CD4-positive, alpha-beta T cell (primary cell): ENCODE data around the gene METAP1D. TPM values are rescaled to one million over a fixed set of nuclear protein-coding genes. Genes with fewer than 3 reads are reported as not detected.

Experiments used
- ATAC-seq: fragments of 200-7000 bp; cut with Tn5 transposase; one replicate; pipeline ENCODE4 v1.10.0; 2022; ENCODE audit warnings: mild to moderate bottlenecking; ENCODE audit not compliant: poor library complexity
- CTCF ChIA-PET: fragments of 350-600 bp; sonication (Branson Sonifier 250); formaldehyde crosslinking; loops from one replicate; lab custom pipeline; 2021; ENCODE audit warnings: antibody characterized with exemption, inconsistent platforms; lab: Charles Lee
- POLR2A ChIA-PET: fragments of 350-600 bp; sonication (Branson Sonifier 250); formaldehyde crosslinking; loops from one replicate; lab custom pipeline; 2021; ENCODE audit warnings: antibody characterized with exemption, inconsistent platforms; lab: Charles Lee
- DNase-seq, 14 experiments: peaks; one replicate each; pipeline ENCODE4 v3.0.0-alpha.2; 2013 to 2020; ENCODE audit warnings: mixed read lengths in 2 of 14
- H3K27ac ChIP-seq, 2 donors: one replicate each; pipeline versions ENCODE4 v1.5.1 to v1.7.0; 2013; ENCODE audit warnings: low read length in 2 of 2, low read depth in 1 of 2, mild to moderate bottlenecking in 1 of 2
- H3K27me3 ChIP-seq, 2 experiments: 1 replicate in 1 of 2; 2 replicates in 1 of 2; pipeline versions ENCODE4 v1.6.1 to v1.7.0; 2013; ENCODE audit warnings: low read length in 2 of 2, control low read depth in 1 of 2, mild to moderate bottlenecking in 1 of 2, moderate library complexity in 1 of 2; ENCODE audit not compliant: insufficient read depth in 2 of 2, control insufficient read depth in 1 of 2
- H3K36me3 ChIP-seq: one replicate; pipeline ENCODE4 v1.6.1; 2013; ENCODE audit warnings: low read length, control low read depth; ENCODE audit not compliant: insufficient read depth
- H3K4me1 ChIP-seq: one replicate; pipeline ENCODE4 v1.6.1; 2013; ENCODE audit warnings: low read length, control low read depth; ENCODE audit not compliant: insufficient read depth
- H3K4me3 ChIP-seq: one replicate; pipeline ENCODE4 v1.5.1; 2013; ENCODE audit warnings: mild to moderate bottlenecking, low read length, moderate library complexity
- H3K9me3 ChIP-seq, 2 experiments: 1 replicate in 1 of 2; 2 replicates in 1 of 2; pipeline versions ENCODE4 v1.6.1 to v1.7.0; 2013; ENCODE audit warnings: low read length in 2 of 2, mild to moderate bottlenecking in 2 of 2, control low read depth in 1 of 2, moderate library complexity in 1 of 2; ENCODE audit not compliant: control insufficient read depth in 1 of 2, insufficient read depth in 1 of 2
- H3K27ac Mint-ChIP-seq: one replicate; pipeline ENCODE4 v1.8.0; 2020; ENCODE audit warnings: mixed read lengths
- H3K27me3 Mint-ChIP-seq: one replicate; pipeline ENCODE4 v1.8.0; 2021; ENCODE audit warnings: mixed read lengths
- H3K36me3 Mint-ChIP-seq: one replicate; pipeline ENCODE4 v1.8.0; 2021; ENCODE audit warnings: low read depth, mixed read lengths
- H3K4me1 Mint-ChIP-seq: one replicate; pipeline ENCODE4 v1.8.0; 2021; ENCODE audit warnings: low read depth, mixed read lengths
- H3K4me3 Mint-ChIP-seq: one replicate; pipeline ENCODE4 v1.8.0; 2020; ENCODE audit warnings: mild to moderate bottlenecking, mixed read lengths
- H3K9me3 Mint-ChIP-seq: one replicate; pipeline ENCODE4 v1.8.0; 2020; ENCODE audit warnings: mixed read lengths
- intact Hi-C, 2 experiments: fragments of 100-400 bp; cut with DNase I in 1 of 2; cut with micrococcal nuclease in 1 of 2; formaldehyde crosslinking; loops; one replicate each; pipeline versions ENCODE4 v1.15.1 to v1.9.0; 2023 to 2025; cut with DNase I, micrococcal nuclease
- total RNA-seq, 174 experiments: library from RNA in 2 of 174; stranded (reverse) in 2 of 174; gene quantifications; one replicate each; pipeline ENCODE4 v1.2.3 and lab custom pipeline; 2021 to 2026
- TF ChIP-seq, protein P1 (sequence below): fragments of 200-600 bp; IDR thresholded peaks from one replicate; pipeline ENCODE4 v1.8.0; 2022; ENCODE audit warnings: antibody characterized with exemption, mild to moderate bottlenecking

The METAP1D gene
- total RNA-seq, 2 experiments from 2014 or later: 7.2 to 7.9 TPM

- Histone ChIP-seq H3K36me3 (no peaks in the 10 kb centered on the region), H3K9me3 (no peaks in the 10 kb centered on the region), H3K27ac (no peak overlapping the region), H3K4me3 (no peak overlapping the region), H3K4me1 (peaks cover 12% of the 10 kb centered on the region), H3K27me3 (no peaks in the 10 kb centered on the region)
- ATAC-seq (no peak), DNase-seq (no peak)
- Mint-ChIP-seq H3K4me3 (peak overlapping the region; percentile 84), H3K36me3 (no peaks in the 10 kb centered on the region), H3K4me1 (peaks cover 23% of the 10 kb centered on the region), H3K9me3 (no peaks in the 10 kb centered on the region), H3K27me3 (peaks cover under 1% of the 10 kb centered on the region), H3K27ac (peak overlapping the region; percentile 74)
- POLR2A ChIA-PET: interaction anchor here (1.1 kb wide), 1 partner anchor 78 kb away, joined by 4 read pairs; the partner anchor contains the start of gene HAT1
- intact Hi-C loops: loop anchor here in 1 of 2 experiments (2.0 to 10.0 kb wide), 4 partner anchors 74 to 551 kb away; partner anchors contain the start of genes DYNC1I2 and HAT1
- TF ChIP-seq, protein P1, sequence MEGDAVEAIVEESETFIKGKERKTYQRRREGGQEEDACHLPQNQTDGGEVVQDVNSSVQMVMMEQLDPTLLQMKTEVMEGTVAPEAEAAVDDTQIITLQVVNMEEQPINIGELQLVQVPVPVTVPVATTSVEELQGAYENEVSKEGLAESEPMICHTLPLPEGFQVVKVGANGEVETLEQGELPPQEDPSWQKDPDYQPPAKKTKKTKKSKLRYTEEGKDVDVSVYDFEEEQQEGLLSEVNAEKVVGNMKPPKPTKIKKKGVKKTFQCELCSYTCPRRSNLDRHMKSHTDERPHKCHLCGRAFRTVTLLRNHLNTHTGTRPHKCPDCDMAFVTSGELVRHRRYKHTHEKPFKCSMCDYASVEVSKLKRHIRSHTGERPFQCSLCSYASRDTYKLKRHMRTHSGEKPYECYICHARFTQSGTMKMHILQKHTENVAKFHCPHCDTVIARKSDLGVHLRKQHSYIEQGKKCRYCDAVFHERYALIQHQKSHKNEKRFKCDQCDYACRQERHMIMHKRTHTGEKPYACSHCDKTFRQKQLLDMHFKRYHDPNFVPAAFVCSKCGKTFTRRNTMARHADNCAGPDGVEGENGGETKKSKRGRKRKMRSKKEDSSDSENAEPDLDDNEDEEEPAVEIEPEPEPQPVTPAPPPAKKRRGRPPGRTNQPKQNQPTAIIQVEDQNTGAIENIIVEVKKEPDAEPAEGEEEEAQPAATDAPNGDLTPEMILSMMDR: no peak
- CTCF ChIA-PET: no interaction called here
Observed at GRCh38 chr2:172000696-172001361, 1.1 kb downstream of the METAP1D start.

GRCh38 chr2:172007372-172007771 is 7.6 kb downstream of the METAP1D start:
- ChIA-PET CTCF (no interaction called here), POLR2A (interaction anchor here (0.6 kb wide), 1 partner anchor 66 kb away, joined by 3 read pairs; no protein-coding TSS in a partner anchor)
- H3K4me1 ChIP-seq: peaks cover 5% of the 10 kb centered on the region
- no peaks in the 10 kb centered on the region for H3K9me3 ChIP-seq
- H3K4me3 ChIP-seq: no peak overlapping the region
- no peaks in the 10 kb centered on the region for H3K27me3 Mint-ChIP-seq
- no peak overlapping the region for H3K27ac ChIP-seq
- no peaks in the 10 kb centered on the region for H3K36me3 ChIP-seq
- H3K27me3 ChIP-seq: no peaks in the 10 kb centered on the region
- DNase-seq: no peak
- TF ChIP-seq, protein P1: no peak
- intact Hi-C loops: loop anchor here in 1 of 2 experiments (10.0 kb wide), 1 partner anchor 67 kb away; no protein-coding TSS in a partner anchor
- no peaks in the 10 kb centered on the region for H3K9me3 Mint-ChIP-seq
- H3K4me3 Mint-ChIP-seq: no peak overlapping the region
- H3K4me1 Mint-ChIP-seq: peaks cover 17% of the 10 kb centered on the region
- H3K27ac Mint-ChIP-seq: no peak overlapping the region
- ATAC-seq: no peak
- H3K36me3 Mint-ChIP-seq: peaks cover 17% of the 10 kb centered on the region

- TF ChIP-seq, protein P1: no peak
- H3K4me3 ChIP-seq: no peak overlapping the region
- peaks cover 17% of the 10 kb centered on the region for H3K36me3 Mint-ChIP-seq
- CTCF ChIA-PET: no interaction called here
- no peak overlapping the region for H3K4me3 Mint-ChIP-seq
- ATAC-seq (no peak), DNase-seq (no peak)
- no peaks in the 10 kb centered on the region for H3K27me3 Mint-ChIP-seq
- no peaks in the 10 kb centered on the region for H3K27me3 ChIP-seq
- peaks cover 6% of the 10 kb centered on the region for H3K4me1 ChIP-seq
- no peaks in the 10 kb centered on the region for H3K9me3 ChIP-seq
- H3K36me3 ChIP-seq: no peaks in the 10 kb centered on the region
- no peaks in the 10 kb centered on the region for H3K9me3 Mint-ChIP-seq
- no peak overlapping the region for H3K27ac Mint-ChIP-seq
- intact Hi-C loops: loop anchor here in 1 of 2 experiments (10.0 kb wide), 1 partner anchor 65 kb away; no protein-coding TSS in a partner anchor
- H3K27ac ChIP-seq: no peak overlapping the region
- H3K4me1 Mint-ChIP-seq: peaks cover 21% of the 10 kb centered on the region
- POLR2A ChIA-PET: no interaction called here
Observed at GRCh38 chr2:172009823-172010222, 10.1 kb downstream of the METAP1D start.
